Mesenchymal stem cell (in vitro differentiated cells and primary cell): Measurements from ENCODE around the gene PHETA1.

Source experiments
- DNase-seq: peaks from one replicate; pipeline ENCODE4 v3.0.0-alpha.2; 2013
- H2AFZ ChIP-seq: one replicate; pipeline ENCODE4 v1.6.1; 2013; ENCODE audit warnings: low read depth, mild to moderate bottlenecking, control low read depth, inconsistent platforms, low read length, moderate library complexity
- H2AK5ac ChIP-seq: 2 replicates; pipeline ENCODE4 v1.6.1; 2013; ENCODE audit warnings: low read length, moderate library complexity, mild to moderate bottlenecking, inconsistent platforms; ENCODE audit not compliant: severe bottlenecking
- H2BK120ac ChIP-seq: one replicate; pipeline ENCODE4 v1.6.1; 2013; ENCODE audit warnings: low read depth, mild to moderate bottlenecking, inconsistent platforms, low read length, moderate library complexity
- H2BK12ac ChIP-seq, 2 experiments: one replicate each; pipeline ENCODE4 v1.6.1; 2013; ENCODE audit warnings: inconsistent platforms in 2 of 2, low read length in 2 of 2, mild to moderate bottlenecking in 2 of 2, moderate library complexity in 2 of 2, control low read depth in 1 of 2
- H2BK15ac ChIP-seq: one replicate; pipeline ENCODE4 v1.6.1; 2013; ENCODE audit warnings: mild to moderate bottlenecking, low read depth, inconsistent platforms; ENCODE audit not compliant: poor library complexity, severe bottlenecking
- H2BK5ac ChIP-seq: 2 replicates; pipeline ENCODE4 v1.6.1; 2013; ENCODE audit warnings: low read depth, mild to moderate bottlenecking, low read length, control low read depth, inconsistent platforms; ENCODE audit not compliant: poor library complexity, severe bottlenecking
- H3K14ac ChIP-seq, 2 experiments: one replicate each; pipeline ENCODE4 v1.6.1; 2013; ENCODE audit warnings: inconsistent platforms in 2 of 2, low read length in 2 of 2, control low read depth in 1 of 2, mild to moderate bottlenecking in 1 of 2, moderate library complexity in 1 of 2
- H3K18ac ChIP-seq, 2 experiments: one replicate each; pipeline ENCODE4 v1.6.1; 2013; ENCODE audit warnings: inconsistent platforms in 2 of 2, low read length in 2 of 2, control low read depth in 1 of 2, low read depth in 1 of 2, mild to moderate bottlenecking in 1 of 2
- H3K23ac ChIP-seq, 2 experiments: one replicate each; pipeline ENCODE4 v1.6.1; 2013; ENCODE audit warnings: inconsistent platforms in 2 of 2, low read length in 2 of 2, mild to moderate bottlenecking in 2 of 2, moderate library complexity in 2 of 2, control low read depth in 1 of 2
- H3K27ac ChIP-seq: 2 replicates; pipeline ENCODE4 v1.5.1; 2013; ENCODE audit warnings: mild to moderate bottlenecking, moderate library complexity, low read length, control low read depth, inconsistent platforms; ENCODE audit not compliant: poor library complexity, severe bottlenecking
- H3K27me3 ChIP-seq, 2 experiments: 2 replicates each; pipeline versions ENCODE4 v1.6.1 to v1.7.0; 2013; ENCODE audit warnings: low read length in 2 of 2, mild to moderate bottlenecking in 2 of 2, moderate library complexity in 2 of 2, control low read depth in 1 of 2, inconsistent platforms in 1 of 2; ENCODE audit not compliant: control insufficient read depth in 1 of 2, insufficient read depth in 1 of 2
- H3K36me3 ChIP-seq, 2 experiments: 2 replicates each; pipeline versions ENCODE4 v1.6.1 to v1.7.0; 2013; ENCODE audit warnings: low read length in 2 of 2, control low read depth in 1 of 2, inconsistent platforms in 1 of 2, low read depth in 1 of 2, mild to moderate bottlenecking in 1 of 2; ENCODE audit not compliant: insufficient read depth in 2 of 2, control insufficient read depth in 1 of 2
- H3K4ac ChIP-seq, 2 experiments: one replicate each; pipeline ENCODE4 v1.6.1; 2013; ENCODE audit warnings: inconsistent platforms in 2 of 2, low read length in 2 of 2, mild to moderate bottlenecking in 2 of 2, moderate library complexity in 2 of 2, control low read depth in 1 of 2, low read depth in 1 of 2
- H3K4me1 ChIP-seq: 2 replicates; pipeline ENCODE4 v1.6.1; 2013; ENCODE audit warnings: low read depth, low read length, control low read depth; ENCODE audit not compliant: control insufficient read depth, insufficient read depth
- H3K4me2 ChIP-seq: 2 replicates; pipeline ENCODE4 v1.6.1; 2013; ENCODE audit warnings: low read length, mild to moderate bottlenecking, inconsistent platforms; ENCODE audit not compliant: poor library complexity, severe bottlenecking
- H3K4me3 ChIP-seq, 2 experiments: 2 replicates each; pipeline versions ENCODE4 v1.5.1 to v1.7.0; 2013; ENCODE audit warnings: low read length in 2 of 2, mild to moderate bottlenecking in 2 of 2, control low read depth in 1 of 2, low read depth in 1 of 2; ENCODE audit not compliant: insufficient read depth in 1 of 2
- H3K79me1 ChIP-seq: replicated peaks from 2 replicates; pipeline ENCODE4 v1.6.1; 2013; ENCODE audit warnings: mild to moderate bottlenecking, control low read depth, low read length, inconsistent platforms; ENCODE audit not compliant: poor library complexity, severe bottlenecking
- H3K9ac ChIP-seq: 2 replicates; pipeline ENCODE4 v1.7.0; 2013; ENCODE audit warnings: mild to moderate bottlenecking, low read length, moderate library complexity
- H3K9me3 ChIP-seq: 2 replicates; pipeline ENCODE4 v1.7.0; 2013; ENCODE audit warnings: mild to moderate bottlenecking, low read length; ENCODE audit not compliant: control insufficient read depth
- H4K8ac ChIP-seq: one replicate; pipeline ENCODE4 v1.6.1; 2013; ENCODE audit warnings: inconsistent platforms, mild to moderate bottlenecking, low read length, moderate library complexity
- H4K91ac ChIP-seq: one replicate; pipeline ENCODE4 v1.6.1; 2013; ENCODE audit warnings: mild to moderate bottlenecking, low read length, inconsistent platforms
- WGBS: methylation state at CpG from one replicate; pipeline ENCODE4 v1.1.7; 2013; ENCODE audit warnings: mixed read lengths; 5-methylcytosine and 5-hydroxymethylcytosine counted together

PHETA1 gene

DNA sequence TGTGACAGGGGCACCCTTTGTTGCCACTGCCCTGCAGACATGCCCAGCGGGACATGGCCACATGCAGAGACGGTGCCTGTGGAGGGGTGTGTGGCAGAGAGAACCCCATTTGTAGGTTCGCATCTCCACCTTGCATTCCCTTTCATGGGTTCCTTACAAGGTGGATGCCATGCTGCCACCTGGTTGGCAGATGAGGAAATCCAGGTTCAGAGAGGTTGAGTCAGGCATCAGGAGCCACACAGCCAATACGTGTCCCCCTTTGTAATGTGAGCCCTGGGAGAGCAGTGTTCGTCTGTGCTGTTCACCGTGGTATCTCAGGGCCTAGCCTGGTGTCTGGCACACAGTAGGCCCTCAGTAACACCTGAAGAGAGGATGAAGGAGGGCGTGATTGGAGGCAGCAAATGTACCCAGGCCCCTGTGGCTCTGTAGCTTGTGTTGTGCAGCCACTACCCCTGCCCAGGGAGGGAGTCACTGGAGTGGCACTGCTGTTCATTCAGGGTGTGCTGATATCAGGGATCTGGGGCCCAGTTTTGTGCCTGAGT, 45.9 kb upstream of the PHETA1 start:
- Histone ChIP-seq H2AK5ac (no peak overlapping the region), H2BK15ac (peak overlapping the region; percentile 74)

DNA sequence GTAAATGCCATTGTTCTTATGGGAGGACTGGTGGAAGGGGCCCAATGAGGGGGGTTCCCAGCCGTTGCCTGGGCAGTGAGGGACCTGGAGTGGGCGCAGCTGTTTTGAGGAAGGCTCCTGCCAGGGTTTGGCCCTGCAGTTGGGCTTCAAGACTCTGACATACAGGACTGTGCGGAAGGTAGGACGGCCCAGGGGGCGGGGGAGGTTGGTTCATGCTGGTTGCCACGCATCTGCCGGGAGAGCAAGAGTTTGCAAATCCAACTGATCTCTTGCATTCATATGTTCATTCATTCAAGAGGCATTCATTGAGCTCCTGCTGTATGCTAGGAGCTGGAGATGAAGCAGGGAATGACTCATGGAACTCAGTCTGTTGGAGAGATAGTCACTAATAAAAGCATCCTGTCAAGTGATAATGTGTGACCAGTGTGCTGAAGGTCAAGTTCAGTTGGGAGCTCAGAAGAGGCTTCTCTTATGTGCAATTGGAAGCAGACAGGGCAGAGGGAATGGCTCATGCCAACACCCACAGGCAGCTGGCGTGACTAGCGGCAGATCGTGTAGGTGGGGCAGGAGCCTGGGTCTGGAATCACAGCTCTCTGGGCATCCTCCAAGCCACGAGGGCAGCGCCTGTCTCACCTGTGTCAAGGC, 44.7 kb upstream of the PHETA1 start:
- no peaks in the 10 kb centered on the region for H3K79me1 ChIP-seq
- H3K9me3 ChIP-seq: no peaks in the 10 kb centered on the region
- peak overlapping the region in 1 of 2 experiments; percentile 42 for H3K4ac ChIP-seq
- peak overlapping the region in 1 of 2 experiments; percentile 21 for H2BK12ac ChIP-seq
- peak; percentile 94 for DNase-seq
- peak overlapping the region; percentile 94 for H3K27ac ChIP-seq
- peak overlapping the region; percentile 29 to 40 for H3K18ac ChIP-seq
- H2BK15ac ChIP-seq: no peak overlapping the region
- peaks cover 58% of the 10 kb centered on the region for H3K4me1 ChIP-seq
- H3K27me3 ChIP-seq: no peaks in the 10 kb centered on the region
- H3K4me3 ChIP-seq: no peak overlapping the region
- peak overlapping the region; percentile 29 for H2AK5ac ChIP-seq
- H4K8ac ChIP-seq: no peak overlapping the region
- peak overlapping the region; percentile 15 for H4K91ac ChIP-seq
- H3K9ac ChIP-seq: peak overlapping the region; percentile 14
- 39% methylated on average over 10 of the region's 12 CpGs for WGBS
- H3K14ac ChIP-seq: no peak overlapping the region
- H2BK120ac ChIP-seq: peak overlapping the region; percentile 36
- no peak overlapping the region for H3K4me2 ChIP-seq
- H2AFZ ChIP-seq: no peak overlapping the region
- peaks cover 9 to 27% of the 10 kb centered on the region in 2 experiments for H3K36me3 ChIP-seq
- no peak overlapping the region for H3K23ac ChIP-seq
- no peak overlapping the region for H2BK5ac ChIP-seq

More for the DNA sequence above, 45.9 kb upstream of the PHETA1 start:
- H2BK120ac ChIP-seq: no peak overlapping the region
- peaks cover 49% of the 10 kb centered on the region for H3K4me1 ChIP-seq
- H3K18ac ChIP-seq: peak overlapping the region; percentile 48 to 81
- H4K8ac ChIP-seq: peak overlapping the region; percentile 81
- H3K27ac ChIP-seq: peak overlapping the region; percentile 94
- H4K91ac ChIP-seq: peak overlapping the region; percentile 57
- H3K9me3 ChIP-seq: no peaks in the 10 kb centered on the region
- H3K36me3 ChIP-seq: peaks cover 20 to 37% of the 10 kb centered on the region in 2 experiments
- H3K23ac ChIP-seq: no peak overlapping the region
- no peak overlapping the region for H3K9ac ChIP-seq
- H3K4me2 ChIP-seq: no peak overlapping the region
- H3K79me1 ChIP-seq: no peaks in the 10 kb centered on the region
- no peaks in the 10 kb centered on the region for H3K27me3 ChIP-seq
- no peak overlapping the region for H3K4me3 ChIP-seq
- H2BK12ac ChIP-seq: peak overlapping the region in 1 of 2 experiments; percentile 71
- H3K14ac ChIP-seq: no peak overlapping the region
- 96% methylated on average over 7 of the region's 7 CpGs for WGBS
- H3K4ac ChIP-seq: peak overlapping the region in 1 of 2 experiments; percentile 83
- no peak overlapping the region for H2BK5ac ChIP-seq
- DNase-seq: no peak
- no peak overlapping the region for H2AFZ ChIP-seq

DNA sequence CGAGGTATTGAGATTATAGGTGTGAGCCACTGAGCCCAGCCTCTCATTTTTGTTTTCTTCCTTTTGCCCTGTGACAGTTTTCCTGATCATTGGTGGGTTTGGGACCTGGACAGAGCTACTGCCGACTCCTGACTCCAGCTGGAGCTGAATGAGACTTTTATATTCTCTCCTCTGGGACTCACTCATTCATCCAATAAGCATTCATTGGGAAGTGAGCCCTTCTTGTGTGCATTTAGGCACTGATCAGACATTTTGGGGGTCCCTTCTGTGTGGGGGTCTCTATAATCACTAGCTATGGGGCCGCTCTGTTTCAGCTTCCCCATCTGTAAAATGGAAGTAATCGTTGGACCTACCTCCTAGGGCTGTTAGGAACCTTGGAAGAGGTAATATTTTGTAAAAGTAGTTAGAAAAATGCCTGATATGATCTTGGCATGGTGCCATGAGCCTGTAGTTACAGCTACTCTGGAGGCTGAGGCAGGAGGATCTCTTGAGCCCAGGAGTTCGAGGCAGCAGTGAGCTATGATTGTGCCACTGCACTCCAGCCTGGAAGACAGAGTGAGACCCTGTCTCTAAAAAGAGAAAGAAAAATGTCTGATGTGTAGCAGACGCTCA, 44.0 kb upstream of the PHETA1 start:
- peak overlapping the region; percentile 45 for H2BK5ac ChIP-seq
- H3K27me3 ChIP-seq: no peaks in the 10 kb centered on the region
- WGBS: 50% methylated on average over 6 of the region's 6 CpGs
- DNase-seq: no peak
- H3K4me1 ChIP-seq: peaks cover 59% of the 10 kb centered on the region
- H3K9ac ChIP-seq: no peak overlapping the region
- H4K91ac ChIP-seq: no peak overlapping the region
- H2BK15ac ChIP-seq: no peak overlapping the region
- peak overlapping the region; percentile 40 to 83 for H3K18ac ChIP-seq
- no peak overlapping the region for H3K14ac ChIP-seq
- no peak overlapping the region for H2AFZ ChIP-seq
- H3K27ac ChIP-seq: peak overlapping the region; percentile 94
- H4K8ac ChIP-seq: peak overlapping the region; percentile 66
- peak overlapping the region; percentile 6 to 42 for H3K4ac ChIP-seq
- H2BK120ac ChIP-seq: peak overlapping the region; percentile 50
- peak overlapping the region in 1 of 2 experiments; percentile 18 for H2BK12ac ChIP-seq
- H3K4me2 ChIP-seq: no peak overlapping the region
- H2AK5ac ChIP-seq: peak overlapping the region; percentile 78
- H3K79me1 ChIP-seq: no peaks in the 10 kb centered on the region
- no peak overlapping the region for H3K23ac ChIP-seq
- no peak overlapping the region for H3K4me3 ChIP-seq
- no peaks in the 10 kb centered on the region for H3K9me3 ChIP-seq
- peaks cover 9 to 23% of the 10 kb centered on the region in 2 experiments for H3K36me3 ChIP-seq
